Measurements from ENCODE around the gene EIF3L.

EIF3L gene

GRCh38 chr22:37806409-37807333 lies 42.5 kb upstream of the EIF3L start:
- H3K9ac ChIP-seq (ENCODE audit: low read depth, low read length), result peak overlapping the region; percentile 97
- H3K4me1 ChIP-seq (ENCODE audit: control insufficient read depth, insufficient read depth, low read length), result peaks cover 46% of the 10 kb centered on the region
- H3K27me3 ChIP-seq (ENCODE audit: control insufficient read depth, insufficient read depth, low read length), result no peaks in the 10 kb centered on the region
- H3K4me3 ChIP-seq (ENCODE audit: low read length), result peak overlapping the region; percentile 68
- no peaks in the 10 kb centered on the region for H3K9me3 ChIP-seq (replicated peaks; ENCODE audit: low read length)
- no peaks in the 10 kb centered on the region for H3K36me3 ChIP-seq (ENCODE audit: insufficient read depth, low read length)
- peak overlapping the region; percentile 99 for H3K4me2 ChIP-seq (ENCODE audit: low read length)

- no peaks in the 10 kb centered on the region for H3K27me3 ChIP-seq (ENCODE audit: control insufficient read depth, insufficient read depth, low read length)
- H3K9ac ChIP-seq (ENCODE audit: low read depth, low read length), result peak within 1 kb of the TSS; percentile 97
- no peaks in the 10 kb centered on the region for H3K36me3 ChIP-seq (ENCODE audit: insufficient read depth, low read length)
- H3K9me3 ChIP-seq (replicated peaks; ENCODE audit: low read length), result no peaks in the 10 kb centered on the region
- peak within 1 kb of the TSS; percentile 99 for H3K4me2 ChIP-seq (ENCODE audit: low read length)
- peak within 1 kb of the TSS; percentile 73 for H3K4me3 ChIP-seq (ENCODE audit: low read length)
- H3K4me1 ChIP-seq (ENCODE audit: control insufficient read depth, insufficient read depth, low read length), result peaks cover 39% of the 10 kb centered on the region
Observed at GRCh38 chr22:37807410-37808293, 41.6 kb upstream of the EIF3L start, which contains the start of gene GCAT. TSS of gene GCAT (plus strand) at chr22:37807934. CDS start at chr22:37807968, 34 bp downstream.

- Histone ChIP-seq H3K27me3 (ENCODE audit: control insufficient read depth, insufficient read depth, low read length) (no peaks in the 10 kb centered on the region), H3K9me3 (replicated peaks; ENCODE audit: low read length) (no peaks in the 10 kb centered on the region), H3K4me3 (ENCODE audit: low read length) (peak overlapping the region; percentile 73), H3K4me1 (ENCODE audit: control insufficient read depth, insufficient read depth, low read length) (peaks cover 36% of the 10 kb centered on the region), H3K4me2 (ENCODE audit: low read length) (peak overlapping the region; percentile 99), H3K36me3 (ENCODE audit: insufficient read depth, low read length) (no peaks in the 10 kb centered on the region), H3K9ac (ENCODE audit: low read depth, low read length) (peak overlapping the region; percentile 78)
Observed at GRCh38 chr22:37808294-37808657, 40.9 kb upstream of the EIF3L start.

- Histone ChIP-seq H3K27me3 (ENCODE audit: control insufficient read depth, insufficient read depth, low read length) (no peaks in the 10 kb centered on the region), H3K4me1 (ENCODE audit: control insufficient read depth, insufficient read depth, low read length) (peaks cover 30% of the 10 kb centered on the region), H3K4me2 (ENCODE audit: low read length) (no peak overlapping the region), H3K9ac (ENCODE audit: low read depth, low read length) (no peak overlapping the region), H3K4me3 (ENCODE audit: low read length) (no peak overlapping the region), H3K36me3 (ENCODE audit: insufficient read depth, low read length) (no peaks in the 10 kb centered on the region), H3K9me3 (replicated peaks; ENCODE audit: low read length) (no peaks in the 10 kb centered on the region)
Observed at GRCh38 chr22:37809672-37810333, 39.4 kb upstream of the EIF3L start.

- H3K4me2 ChIP-seq (ENCODE audit: low read length), result no peak overlapping the region
- H3K9ac ChIP-seq (ENCODE audit: low read depth, low read length), result no peak overlapping the region
- H3K4me3 ChIP-seq (ENCODE audit: low read length), result no peak overlapping the region
- no peaks in the 10 kb centered on the region for H3K36me3 ChIP-seq (ENCODE audit: insufficient read depth, low read length)
- no peaks in the 10 kb centered on the region for H3K9me3 ChIP-seq (replicated peaks; ENCODE audit: low read length)
- peaks cover 11% of the 10 kb centered on the region for H3K4me1 ChIP-seq (ENCODE audit: control insufficient read depth, insufficient read depth, low read length)
- no peaks in the 10 kb centered on the region for H3K27me3 ChIP-seq (ENCODE audit: control insufficient read depth, insufficient read depth, low read length)
Observed at GRCh38 chr22:37811867-37812266, 37.4 kb upstream of the EIF3L start.

- Histone ChIP-seq H3K36me3 (ENCODE audit: insufficient read depth, low read length) (no peaks in the 10 kb centered on the region), H3K4me2 (ENCODE audit: low read length) (no peak overlapping the region), H3K27me3 (ENCODE audit: control insufficient read depth, insufficient read depth, low read length) (no peaks in the 10 kb centered on the region), H3K4me1 (ENCODE audit: control insufficient read depth, insufficient read depth, low read length) (peaks cover 9% of the 10 kb centered on the region), H3K9me3 (replicated peaks; ENCODE audit: low read length) (no peaks in the 10 kb centered on the region), H3K9ac (ENCODE audit: low read depth, low read length) (no peak overlapping the region), H3K4me3 (ENCODE audit: low read length) (no peak overlapping the region)
Observed at GRCh38 chr22:37812869-37813678, 36.1 kb upstream of the EIF3L start.

GRCh38 chr22:37815593-37815992 lies 33.6 kb upstream of the EIF3L start:
- Histone ChIP-seq H3K9me3 (replicated peaks; ENCODE audit: low read length) (no peaks in the 10 kb centered on the region), H3K27me3 (ENCODE audit: control insufficient read depth, insufficient read depth, low read length) (peaks cover 8% of the 10 kb centered on the region), H3K9ac (ENCODE audit: low read depth, low read length) (no peak overlapping the region), H3K4me3 (ENCODE audit: low read length) (no peak overlapping the region), H3K4me1 (ENCODE audit: control insufficient read depth, insufficient read depth, low read length) (peaks cover 13% of the 10 kb centered on the region), H3K36me3 (ENCODE audit: insufficient read depth, low read length) (no peaks in the 10 kb centered on the region), H3K4me2 (ENCODE audit: low read length) (no peak overlapping the region)

- Histone ChIP-seq H3K4me2 (ENCODE audit: low read length) (no peak overlapping the region), H3K4me3 (ENCODE audit: low read length) (no peak overlapping the region), H3K36me3 (ENCODE audit: insufficient read depth, low read length) (no peaks in the 10 kb centered on the region), H3K27me3 (ENCODE audit: control insufficient read depth, insufficient read depth, low read length) (peaks cover 10% of the 10 kb centered on the region), H3K4me1 (ENCODE audit: control insufficient read depth, insufficient read depth, low read length) (peaks cover 13% of the 10 kb centered on the region), H3K9me3 (replicated peaks; ENCODE audit: low read length) (no peaks in the 10 kb centered on the region), H3K9ac (ENCODE audit: low read depth, low read length) (no peak overlapping the region)
Observed at GRCh38 chr22:37816543-37817180, 32.6 kb upstream of the EIF3L start.

GRCh38 chr22:37817705-37818408 lies 31.4 kb upstream of the EIF3L start:
- H3K4me1 ChIP-seq (ENCODE audit: control insufficient read depth, insufficient read depth, low read length), result peaks cover 13% of the 10 kb centered on the region
- H3K36me3 ChIP-seq (ENCODE audit: insufficient read depth, low read length), result no peaks in the 10 kb centered on the region
- H3K9ac ChIP-seq (ENCODE audit: low read depth, low read length), result peak overlapping the region; percentile 71
- peak overlapping the region; percentile 79 for H3K4me2 ChIP-seq (ENCODE audit: low read length)
- H3K27me3 ChIP-seq (ENCODE audit: control insufficient read depth, insufficient read depth, low read length), result peaks cover 19% of the 10 kb centered on the region
- H3K4me3 ChIP-seq (ENCODE audit: low read length), result peak overlapping the region; percentile 62
- no peaks in the 10 kb centered on the region for H3K9me3 ChIP-seq (replicated peaks; ENCODE audit: low read length)
